GM21825 (cell line): ENCODE data around the gene ITIH1.
"Not testable (repeated sequence)": the region's sequence is repeated elsewhere in the genome, so short reads cannot be mapped to it uniquely, and the experiment has no call there.

Experiments
- ATAC-seq: cut with Tn5 transposase; IDR thresholded peaks from one replicate; pipeline ENCODE4 v1.9.1; 2021; ENCODE audit warnings: mild to moderate bottlenecking, moderate library complexity; ENCODE audit not compliant: unreplicated experiment

The ITIH1 gene, protein sequence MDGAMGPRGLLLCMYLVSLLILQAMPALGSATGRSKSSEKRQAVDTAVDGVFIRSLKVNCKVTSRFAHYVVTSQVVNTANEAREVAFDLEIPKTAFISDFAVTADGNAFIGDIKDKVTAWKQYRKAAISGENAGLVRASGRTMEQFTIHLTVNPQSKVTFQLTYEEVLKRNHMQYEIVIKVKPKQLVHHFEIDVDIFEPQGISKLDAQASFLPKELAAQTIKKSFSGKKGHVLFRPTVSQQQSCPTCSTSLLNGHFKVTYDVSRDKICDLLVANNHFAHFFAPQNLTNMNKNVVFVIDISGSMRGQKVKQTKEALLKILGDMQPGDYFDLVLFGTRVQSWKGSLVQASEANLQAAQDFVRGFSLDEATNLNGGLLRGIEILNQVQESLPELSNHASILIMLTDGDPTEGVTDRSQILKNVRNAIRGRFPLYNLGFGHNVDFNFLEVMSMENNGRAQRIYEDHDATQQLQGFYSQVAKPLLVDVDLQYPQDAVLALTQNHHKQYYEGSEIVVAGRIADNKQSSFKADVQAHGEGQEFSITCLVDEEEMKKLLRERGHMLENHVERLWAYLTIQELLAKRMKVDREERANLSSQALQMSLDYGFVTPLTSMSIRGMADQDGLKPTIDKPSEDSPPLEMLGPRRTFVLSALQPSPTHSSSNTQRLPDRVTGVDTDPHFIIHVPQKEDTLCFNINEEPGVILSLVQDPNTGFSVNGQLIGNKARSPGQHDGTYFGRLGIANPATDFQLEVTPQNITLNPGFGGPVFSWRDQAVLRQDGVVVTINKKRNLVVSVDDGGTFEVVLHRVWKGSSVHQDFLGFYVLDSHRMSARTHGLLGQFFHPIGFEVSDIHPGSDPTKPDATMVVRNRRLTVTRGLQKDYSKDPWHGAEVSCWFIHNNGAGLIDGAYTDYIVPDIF

DNA sequence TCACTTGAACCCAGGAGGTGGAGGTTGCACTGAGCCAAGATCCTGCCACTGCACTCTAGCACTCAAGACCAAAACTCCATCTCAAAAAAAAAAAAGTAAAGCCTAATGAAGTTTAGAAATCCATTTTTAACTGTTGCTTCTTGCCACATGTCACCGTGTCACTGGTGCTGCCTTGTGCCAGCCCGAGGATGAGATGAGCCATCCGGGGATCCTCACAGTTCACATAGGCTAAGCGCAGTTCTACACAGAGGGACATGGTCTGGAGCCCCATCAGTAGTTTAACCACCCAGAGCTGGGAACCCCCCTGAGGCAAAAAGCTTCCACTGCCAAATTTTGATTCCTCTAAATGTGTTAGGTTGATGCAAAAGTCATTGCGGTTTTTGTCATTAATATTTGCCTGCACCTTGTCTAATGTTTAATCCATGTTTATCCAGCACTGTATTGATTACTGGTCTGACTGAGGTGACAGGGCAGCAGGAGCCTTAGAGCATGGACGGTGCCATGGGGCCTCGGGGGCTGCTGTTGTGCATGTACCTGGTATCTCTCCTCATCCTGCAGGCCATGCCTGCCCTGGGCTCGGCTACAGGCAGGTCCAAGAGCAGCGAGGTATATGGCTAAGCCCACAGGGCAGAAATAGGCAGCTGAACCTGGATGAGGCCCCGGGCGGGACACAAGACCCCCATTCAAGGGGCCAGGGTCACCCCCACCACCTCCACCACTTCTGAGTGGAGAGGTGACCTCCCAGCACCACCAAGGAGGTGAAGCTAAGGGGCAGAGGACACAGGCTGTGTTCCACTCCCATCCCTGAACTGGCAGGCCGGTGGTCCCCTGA lies at the start of gene ITIH1:
TSS of gene ITIH1 (plus strand) at position 473 of the 832 bp plus-strand sequence. CDS start at position 490, 17 bp downstream.
- ATAC-seq, result no peak

DNA sequence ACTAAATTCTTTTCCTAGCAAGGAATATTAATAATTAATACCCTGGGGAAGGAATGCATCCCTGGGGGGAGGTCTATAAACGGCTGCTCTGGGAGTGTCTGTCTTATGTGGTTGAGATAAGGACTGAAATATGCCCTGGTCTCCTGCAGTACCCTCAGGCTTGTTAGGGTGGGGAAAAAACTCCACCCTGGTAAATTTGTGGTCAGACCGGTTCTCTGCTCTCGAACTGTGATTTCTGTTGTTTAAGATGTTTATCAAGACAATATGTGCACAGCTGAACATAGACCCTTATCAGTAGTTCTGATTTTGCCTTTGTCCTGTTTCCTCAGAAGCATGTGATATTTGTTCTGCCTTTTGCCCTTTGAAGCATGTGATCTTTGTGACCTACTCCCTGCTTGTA lies 48.6 kb upstream of the ITIH1 start:
- ATAC-seq, result not testable (repeated sequence)

DNA sequence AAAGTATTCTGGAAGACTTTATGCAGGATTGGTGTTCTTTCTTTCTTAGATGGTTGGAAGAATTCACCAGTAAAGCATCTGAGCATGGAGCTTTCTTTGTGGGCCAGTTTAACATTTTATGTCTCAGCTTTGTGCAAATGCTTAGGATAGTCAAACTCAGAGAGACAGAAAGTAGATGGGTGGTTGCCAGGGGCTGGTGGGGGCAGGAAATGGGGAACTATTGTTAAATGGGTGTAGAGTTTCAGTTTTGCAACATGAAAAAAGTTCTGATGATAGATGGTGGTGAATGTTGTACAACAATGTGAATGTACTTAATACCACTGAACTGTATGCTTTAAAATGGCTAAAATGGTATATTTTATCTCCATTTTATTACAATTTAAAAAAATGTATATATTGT lies 46.7 kb upstream of the ITIH1 start:
- ATAC-seq, result no peak

DNA sequence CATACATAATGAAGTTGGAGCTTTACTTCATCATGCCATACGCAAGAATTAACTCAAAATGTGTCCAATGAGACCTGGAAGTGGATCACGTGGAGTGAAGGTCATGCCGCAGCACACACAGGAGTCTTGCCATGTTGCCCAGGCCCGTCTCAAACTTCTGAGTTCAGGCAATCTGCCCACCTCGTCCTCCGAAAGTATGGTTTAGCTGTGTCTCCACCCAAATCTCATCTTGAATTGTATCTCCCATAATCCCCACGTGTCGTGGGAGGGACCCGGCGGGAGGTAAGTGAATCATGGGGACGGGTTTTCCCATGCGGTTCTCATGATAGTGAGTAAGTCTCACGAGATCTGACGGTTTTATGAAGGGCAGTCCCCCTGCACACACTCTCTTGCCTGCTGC lies 45.8 kb upstream of the ITIH1 start:
- ATAC-seq, result no peak

DNA sequence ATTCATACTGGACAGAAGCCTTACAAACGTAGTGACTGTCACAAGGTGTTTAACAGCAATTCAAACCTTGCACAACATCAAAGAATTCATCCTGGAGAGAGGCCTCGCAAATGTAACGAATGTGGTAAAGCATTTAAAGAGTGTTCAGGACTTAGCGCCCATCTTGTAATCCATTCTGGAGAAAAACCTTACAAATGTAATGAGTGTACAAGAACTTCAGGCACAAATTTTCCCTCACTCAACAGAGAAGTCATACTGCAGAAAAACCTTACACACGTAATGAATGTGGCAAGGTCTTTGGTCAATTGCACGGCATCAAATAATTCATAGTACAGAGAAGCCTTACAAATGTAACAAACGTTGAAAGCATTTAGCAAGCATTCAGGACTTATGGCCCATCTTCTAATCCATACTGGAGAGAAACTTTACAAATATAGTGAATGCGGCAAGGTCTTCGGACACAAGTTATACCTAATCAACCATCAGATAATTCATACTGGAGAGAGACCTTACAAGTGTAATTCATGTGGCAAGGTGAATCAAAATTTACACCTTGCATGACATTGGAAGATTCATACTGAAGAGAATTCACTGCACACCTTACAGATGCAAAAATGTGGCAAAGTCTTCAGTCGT lies 44.0 kb upstream of the ITIH1 start:
- ATAC-seq, result no peak

DNA sequence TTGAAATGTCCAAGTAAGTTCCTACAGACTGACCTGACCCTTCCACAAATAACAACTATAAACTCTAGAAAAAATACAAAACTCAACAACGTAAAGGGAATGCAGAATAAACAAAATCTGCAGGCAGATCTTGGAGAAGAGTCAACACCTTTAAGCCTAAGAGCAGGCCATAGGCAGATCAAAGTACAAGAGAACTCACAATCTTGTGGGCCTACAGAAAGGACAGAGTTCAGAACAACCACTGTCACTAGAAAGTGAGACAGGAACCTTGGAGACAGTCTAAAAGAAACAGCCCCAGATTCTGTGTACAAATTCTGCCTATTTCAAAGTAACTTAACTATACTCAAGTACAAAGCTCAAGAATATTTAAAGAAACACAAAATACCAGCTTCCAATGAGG lies 37.7 kb upstream of the ITIH1 start:
- no peak for ATAC-seq

DNA sequence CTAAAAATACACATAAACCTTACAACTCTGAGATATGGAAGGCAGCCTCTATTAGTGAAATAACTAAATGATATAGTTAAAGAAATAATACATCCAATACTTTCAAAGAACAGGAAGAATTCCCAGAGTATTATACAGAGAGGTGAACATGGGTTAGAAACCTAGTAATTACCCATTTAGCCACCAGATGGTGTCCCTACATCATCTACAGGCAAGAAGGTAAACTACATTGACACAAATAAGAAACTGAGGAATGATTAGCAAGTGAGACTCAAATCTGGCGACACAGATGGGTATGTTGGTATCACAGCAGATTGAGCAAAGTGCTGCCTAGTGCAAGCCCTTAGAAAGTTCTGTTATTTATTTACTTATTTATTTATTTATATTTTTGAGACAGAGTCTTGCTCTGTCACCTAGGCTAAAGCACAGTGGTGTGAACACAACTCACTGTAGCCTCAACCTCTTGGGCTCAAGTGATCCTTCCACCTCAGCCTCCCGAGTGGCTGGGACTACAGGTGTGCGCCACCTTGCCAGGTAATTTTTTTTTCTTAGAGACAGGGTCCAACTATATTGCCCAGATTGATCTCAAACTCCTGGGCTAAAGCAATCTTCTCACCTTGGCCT lies 34.9 kb upstream of the ITIH1 start:
- ATAC-seq, result no peak

DNA sequence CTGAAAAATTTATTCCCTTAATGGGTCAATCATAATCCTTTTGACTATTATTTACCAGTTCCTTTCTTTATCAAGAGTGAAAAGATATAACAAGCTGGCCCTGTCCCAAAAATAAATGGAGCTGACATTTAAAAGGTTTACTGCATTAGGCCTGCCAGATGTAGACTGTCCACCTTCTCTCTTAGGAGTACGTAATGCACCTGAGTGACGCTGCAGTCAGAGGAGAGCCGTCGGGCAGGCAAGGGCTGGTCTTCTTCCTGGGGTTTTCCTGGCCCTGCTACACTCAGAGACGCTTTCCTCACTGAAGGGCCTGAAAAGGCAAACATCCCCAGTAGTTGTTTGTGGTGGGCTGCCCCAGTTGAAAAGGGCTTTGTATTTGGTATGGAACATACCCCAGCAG lies 34.2 kb upstream of the ITIH1 start:
- no peak for ATAC-seq

DNA sequence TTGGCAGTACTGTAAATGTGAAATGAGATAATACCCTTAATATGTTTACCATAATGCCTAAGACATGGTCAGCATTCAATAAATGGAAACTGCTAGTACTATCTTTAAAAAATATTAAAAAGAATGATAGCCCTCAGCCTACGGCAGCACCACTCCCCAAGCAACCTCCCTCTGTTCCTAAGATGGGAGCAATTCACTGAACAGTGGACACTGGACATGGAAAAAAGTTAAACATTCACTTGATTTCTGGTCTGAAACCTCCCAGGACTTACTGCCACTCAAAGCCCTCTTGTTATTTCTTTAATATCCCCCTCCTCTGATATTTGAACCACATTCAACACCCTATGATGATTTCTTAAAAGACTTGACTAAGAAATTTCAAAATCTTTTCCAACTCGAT lies 33.7 kb upstream of the ITIH1 start:
- ATAC-seq, result no peak

DNA sequence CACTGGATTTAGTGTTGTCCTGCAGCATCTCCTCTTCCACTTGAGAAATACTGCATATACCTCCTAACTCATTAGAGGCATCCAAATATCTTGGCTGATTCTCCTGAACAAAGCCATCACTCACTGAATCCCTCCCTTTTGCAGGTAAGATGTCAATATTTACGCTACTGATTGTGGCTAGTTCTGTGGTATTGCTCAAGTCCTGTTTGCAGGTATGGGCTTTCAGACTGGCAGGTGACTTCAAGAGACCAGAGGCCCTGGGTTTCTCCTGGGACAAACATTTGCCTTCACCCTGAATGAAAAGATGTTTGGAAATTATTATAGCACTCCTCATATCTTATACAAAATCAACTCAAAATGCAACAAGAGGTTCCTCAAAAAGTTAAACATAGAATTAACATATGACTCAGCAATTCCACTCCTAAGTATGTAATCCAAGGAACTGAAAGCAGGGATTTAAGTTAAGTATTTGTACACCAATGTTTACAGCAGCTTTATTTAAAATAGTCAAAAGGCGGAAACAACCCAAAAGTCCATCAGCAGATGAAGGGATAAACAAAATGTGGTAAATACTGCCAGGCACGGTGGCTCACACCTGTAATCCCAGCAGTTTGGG lies 25.2 kb upstream of the ITIH1 start:
- no peak for ATAC-seq

DNA sequence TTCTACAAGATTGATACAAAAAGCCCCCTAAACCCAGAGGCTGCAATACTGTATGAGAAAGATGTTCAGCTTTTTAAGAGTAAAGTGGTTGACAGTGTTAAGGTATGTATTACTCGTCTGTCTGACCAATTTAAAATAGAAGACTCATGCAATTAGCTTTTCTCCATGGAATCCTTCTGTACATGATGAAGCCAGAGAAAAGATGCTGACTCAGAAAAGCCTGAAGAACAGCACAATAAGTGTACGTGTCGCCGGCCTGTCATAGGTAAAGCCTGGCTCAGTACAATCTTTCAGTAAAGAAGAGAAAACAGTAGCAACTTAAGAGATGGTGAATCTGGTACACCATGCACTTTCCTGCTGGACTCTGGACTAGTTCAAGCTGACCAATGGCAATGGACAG lies 23.0 kb upstream of the ITIH1 start:
- ATAC-seq, result no peak

DNA sequence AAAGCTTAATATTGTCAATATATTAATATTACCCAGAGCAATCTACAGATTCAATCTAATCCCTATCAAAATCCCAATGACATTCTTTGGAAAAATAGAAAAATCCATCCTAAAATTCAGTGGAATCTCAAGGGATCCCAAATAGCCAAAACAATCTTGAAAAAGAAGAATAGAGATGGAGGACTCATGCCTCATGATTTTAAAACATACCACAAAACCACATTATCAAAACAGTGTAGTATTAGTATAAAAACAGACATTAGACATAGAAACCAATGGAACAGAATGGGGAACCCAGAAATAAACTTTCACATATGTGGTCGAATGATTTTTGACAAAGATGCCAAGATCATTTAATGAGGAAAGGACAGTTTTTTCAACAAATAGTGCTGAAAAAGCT lies 21.3 kb upstream of the ITIH1 start:
- no peak for ATAC-seq

DNA sequence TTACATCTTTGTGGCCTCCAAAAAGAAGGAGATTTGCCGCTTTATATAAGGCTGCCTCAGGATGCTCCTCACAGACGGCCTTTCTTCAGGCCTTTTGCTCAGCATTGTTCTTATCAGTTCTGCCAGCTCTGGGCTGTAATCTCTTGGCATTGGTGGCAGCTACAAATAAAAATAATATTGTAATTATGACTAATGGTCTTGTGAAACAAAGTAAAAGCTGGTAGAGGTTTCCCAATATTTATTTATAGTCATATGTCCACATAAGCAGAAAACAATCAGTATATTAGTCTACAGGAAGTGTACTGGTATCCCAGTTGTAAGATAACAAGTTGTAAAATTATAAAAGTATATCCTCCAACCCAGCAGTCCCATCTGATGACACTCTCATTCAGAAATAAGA lies 13.9 kb upstream of the ITIH1 start:
- no peak for ATAC-seq

DNA sequence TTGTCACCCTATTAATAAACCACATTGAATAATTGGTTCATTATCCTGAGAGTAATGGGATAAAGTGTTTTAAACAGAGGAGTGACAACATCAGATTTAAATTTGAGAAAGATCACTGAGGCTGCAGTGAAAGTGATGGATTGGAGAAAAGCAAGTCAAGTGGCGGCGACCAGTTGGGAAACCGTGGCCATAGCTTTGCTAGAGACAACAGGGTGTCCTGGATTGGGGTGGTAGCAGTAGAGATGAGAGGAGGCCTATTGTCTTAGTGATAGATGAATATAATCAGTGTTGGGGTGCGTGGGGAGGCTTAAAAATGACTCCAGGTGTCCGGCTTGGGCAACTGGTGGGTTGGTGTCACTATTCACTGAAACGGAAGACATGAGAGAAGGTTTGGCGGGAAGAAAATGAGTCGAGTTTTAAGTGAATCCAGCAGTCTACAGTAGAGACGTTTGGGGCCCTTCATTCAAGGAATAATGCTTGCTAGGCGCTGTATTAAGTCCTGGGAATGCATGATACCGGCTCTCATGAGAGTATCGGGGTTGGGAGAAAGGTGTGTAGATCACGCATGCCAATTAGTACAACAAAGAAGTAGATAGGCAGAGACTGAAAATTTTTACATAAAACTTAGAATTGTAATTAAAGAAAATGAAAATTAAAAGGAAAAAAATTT lies 7.5 kb upstream of the ITIH1 start:
- ATAC-seq, result no peak

DNA sequence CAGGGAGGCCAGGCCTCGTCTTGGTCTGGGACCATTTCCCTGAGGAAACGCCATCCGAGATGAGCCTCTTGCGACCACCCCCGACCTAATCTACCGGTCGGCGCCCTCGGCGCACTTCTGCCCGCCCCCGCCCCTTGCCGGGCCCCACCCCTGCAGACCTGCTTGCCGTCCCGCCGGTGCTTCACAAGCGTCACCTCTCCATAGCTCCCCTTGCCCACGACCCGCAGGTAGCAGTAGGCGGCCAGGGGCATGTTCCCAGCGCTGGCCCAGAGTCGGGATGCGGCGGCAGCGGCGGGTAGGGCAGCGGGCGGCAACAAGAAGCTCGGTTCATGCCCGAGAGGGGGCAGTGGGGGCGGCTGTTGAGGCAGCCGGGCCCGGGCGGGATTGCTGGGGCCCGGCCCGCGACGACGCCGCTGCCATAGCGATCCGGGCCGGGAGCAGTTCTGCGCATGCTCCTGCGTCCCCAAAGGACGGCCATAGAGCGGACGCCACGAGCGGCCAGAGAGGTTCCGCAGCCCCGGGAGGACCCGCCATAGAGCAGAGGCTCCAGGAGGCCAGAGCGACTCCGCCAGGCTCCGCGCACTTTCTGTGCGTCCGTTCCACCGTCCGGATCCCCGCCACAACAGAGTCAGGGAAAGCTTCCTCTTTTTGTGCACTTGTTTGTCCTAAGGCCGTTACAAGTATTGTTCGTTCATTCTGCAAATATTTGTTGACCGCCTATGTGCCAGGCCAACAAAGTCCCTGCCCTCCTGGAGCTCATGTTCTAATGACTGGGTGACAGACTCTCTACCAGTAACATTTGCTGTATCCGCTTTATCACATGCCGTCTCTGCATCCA lies 6.7 kb upstream of the ITIH1 start, which contains the start of gene NEK4:
TSS of gene NEK4 (minus strand) at position 445 of the 838 bp plus-strand sequence. CDS start at position 251, 194 bp downstream.
- peak; percentile 92 for ATAC-seq

DNA sequence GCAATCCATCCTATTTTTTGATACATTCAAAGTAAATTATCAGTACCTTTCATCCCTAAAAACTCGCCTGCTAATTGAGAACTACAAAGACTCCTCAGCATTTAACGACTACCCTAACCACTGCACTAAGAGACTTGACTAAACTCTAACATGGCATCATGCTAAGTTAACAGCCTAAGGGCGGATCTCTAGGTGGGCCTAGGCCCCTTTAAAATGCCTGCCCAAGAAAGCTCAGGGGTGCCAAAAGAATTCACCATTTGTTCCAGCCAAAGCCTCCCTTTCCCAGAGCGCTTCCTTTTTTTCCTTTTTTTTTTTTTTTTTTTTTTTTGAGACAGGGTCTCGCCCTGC lies 6.1 kb upstream of the ITIH1 start:
- no peak for ATAC-seq

DNA sequence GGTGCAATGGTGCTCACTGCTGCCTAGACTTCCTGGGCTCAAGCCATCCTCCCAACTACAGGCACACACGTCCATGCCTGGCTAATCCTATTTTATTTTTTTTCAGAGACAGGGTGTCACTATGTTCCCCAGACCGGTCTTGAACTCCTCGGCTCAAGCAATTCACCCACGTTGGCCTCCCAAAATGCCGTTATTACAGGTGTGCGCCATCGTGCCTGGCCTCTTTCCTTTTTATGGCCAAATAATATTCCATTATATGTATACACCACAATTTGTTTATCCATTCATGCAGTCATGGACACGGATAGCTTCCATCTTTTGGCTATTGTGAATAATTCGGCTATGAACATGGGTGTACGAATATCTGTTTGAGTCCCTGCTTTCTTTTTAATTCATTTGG lies 5.7 kb upstream of the ITIH1 start:
- ATAC-seq, result no peak

DNA sequence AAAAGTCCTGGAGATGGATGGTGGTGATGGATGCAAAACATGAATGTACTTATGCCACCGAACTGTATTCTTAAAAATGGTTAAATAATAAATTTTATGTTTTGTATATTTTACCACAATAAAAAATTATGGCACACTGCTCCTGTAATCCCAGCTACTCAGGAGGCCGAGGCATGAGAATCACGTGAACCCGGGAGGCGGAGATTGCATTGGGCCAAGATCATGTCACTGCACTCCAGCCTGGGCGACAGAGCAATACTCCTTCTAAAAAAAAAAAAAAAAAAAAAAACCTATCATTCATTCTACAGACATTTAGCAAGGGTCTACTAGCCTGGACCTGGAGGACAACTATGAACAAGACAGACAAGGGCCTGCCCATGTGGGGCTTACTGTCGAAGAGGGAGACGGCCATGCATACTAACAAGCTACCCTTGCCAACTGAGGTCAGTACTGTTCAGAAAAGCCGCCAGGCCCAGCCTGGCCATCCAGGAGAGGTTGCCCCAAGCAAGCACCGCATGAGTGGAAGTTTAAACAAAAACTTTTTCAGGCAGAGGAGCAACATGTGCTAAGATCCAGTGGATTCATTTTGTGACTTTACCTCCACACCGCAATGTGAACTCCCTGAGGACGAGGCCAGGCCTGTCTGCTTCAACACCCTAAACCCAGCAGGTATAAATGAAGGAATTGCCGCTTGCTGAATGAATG lies 3.9 kb upstream of the ITIH1 start:
- no peak for ATAC-seq
